HEK293 (cell line): Measurements from ENCODE around the gene LDLRAP1.

Experiments
- CTCF ChIA-PET: fragments of 350-600 bp; formaldehyde crosslinking; extraction: SDS; loops from one replicate; lab custom pipeline; 2021; ENCODE audit warnings: antibody characterized with exemption; lab: Yijun Ruan, JAX
- POLR2A ChIA-PET: fragments of 300-600 bp; formaldehyde crosslinking; extraction: SDS; loops from one replicate; lab custom pipeline; 2020; ENCODE audit warnings: antibody characterized with exemption, inconsistent platforms; lab: Yijun Ruan, JAX
- H3K27ac ChIP-seq: fragments of 200-500 bp; sonication (Bioruptor generic); 2 replicates; pipeline ENCODE4 v1.5.1; 2014; ENCODE audit warnings: low read depth, low read length, control low read depth, inconsistent platforms; ENCODE audit errors: extremely low read depth
- H3K36me3 ChIP-seq, 2 experiments: fragments of 200-500 bp in 1 of 2; sonication (Bioruptor generic) in 1 of 2; 1 replicate in 1 of 2; 2 replicates in 1 of 2; pipeline ENCODE4 v1.5.1; 2014 to 2017; ENCODE audit warnings: inconsistent platforms in 2 of 2, low read length in 2 of 2; ENCODE audit not compliant: control insufficient read depth in 2 of 2, insufficient read depth in 1 of 2
- H3K4me1 ChIP-seq: fragments of 200-500 bp; sonication (Bioruptor generic); 2 replicates; pipeline ENCODE4 v1.5.1; 2014; ENCODE audit warnings: mild to moderate bottlenecking, low read length, inconsistent platforms; ENCODE audit not compliant: control insufficient read depth, insufficient read depth
- H3K4me3 ChIP-seq: 2 replicates; pipeline ENCODE4 v1.5.1; 2011; ENCODE audit warnings: low read depth, mild to moderate bottlenecking, control low read depth, low read length, moderate library complexity
- H3K9me3 ChIP-seq: fragments of 200-500 bp; sonication (Bioruptor generic); 2 replicates; pipeline ENCODE4 v1.5.1; 2014; ENCODE audit warnings: low read depth, low read length, inconsistent platforms; ENCODE audit not compliant: control insufficient read depth, insufficient read depth
- CTCF ChIP-seq: fragments of 450-650 bp; formaldehyde crosslinking; IDR thresholded peaks from 2 replicates; pipeline ENCODE4 v1.5.1; 2016; ENCODE audit warnings: missing biosample characterization, missing genetic modification characterization
- OVOL3 ChIP-seq: fragments of 450-650 bp; formaldehyde crosslinking; IDR thresholded peaks from 2 replicates; pipeline ENCODE4 v1.5.1; 2016; ENCODE audit warnings: missing biosample characterization, missing genetic modification characterization
- REPIN1 ChIP-seq: fragments of 450-650 bp; formaldehyde crosslinking; IDR thresholded peaks from 2 replicates; pipeline ENCODE4 v1.5.1; 2017; ENCODE audit warnings: missing biosample characterization, missing genetic modification characterization, low read depth
- ZBTB1 ChIP-seq: fragments of 450-650 bp; formaldehyde crosslinking; IDR thresholded peaks from 2 replicates; pipeline ENCODE4 v1.5.1; 2016; ENCODE audit warnings: missing biosample characterization, missing genetic modification characterization
- ZBTB26 ChIP-seq: fragments of 450-650 bp; formaldehyde crosslinking; optimal IDR thresholded peaks from 2 replicates; pipeline ENCODE3; 2016; ENCODE audit warnings: missing biosample characterization, mild to moderate bottlenecking, missing genetic modification characterization
- ZIC2 ChIP-seq: fragments of 450-650 bp; formaldehyde crosslinking; IDR thresholded peaks from 2 replicates; pipeline ENCODE4 v1.5.1; 2016; ENCODE audit warnings: missing biosample characterization, missing genetic modification characterization
- ZNF121 ChIP-seq: fragments of 450-650 bp; formaldehyde crosslinking; IDR thresholded peaks from 2 replicates; pipeline ENCODE4 v1.5.1; 2016; ENCODE audit warnings: missing biosample characterization, missing genetic modification characterization
- ZNF354C ChIP-seq: fragments of 450-650 bp; formaldehyde crosslinking; IDR thresholded peaks from 2 replicates; pipeline ENCODE4 v1.5.1; 2016; ENCODE audit warnings: missing biosample characterization, missing genetic modification characterization, low read depth, borderline replicate concordance
- ZNF416 ChIP-seq: fragments of 450-650 bp; formaldehyde crosslinking; IDR thresholded peaks from 2 replicates; pipeline ENCODE4 v1.5.1; 2016; ENCODE audit warnings: missing biosample characterization, missing genetic modification characterization
- ZNF529 ChIP-seq: fragments of 450-650 bp; formaldehyde crosslinking; IDR thresholded peaks from 2 replicates; pipeline ENCODE4 v1.5.1; 2017; ENCODE audit warnings: missing genetic modification characterization, missing biosample characterization; ENCODE audit not compliant: insufficient replicate concordance
- ZNF548 ChIP-seq: fragments of 450-650 bp; formaldehyde crosslinking; IDR thresholded peaks from 2 replicates; pipeline ENCODE4 v1.5.1; 2016; ENCODE audit warnings: missing biosample characterization, missing genetic modification characterization
- ZNF571 ChIP-seq: fragments of 450-650 bp; formaldehyde crosslinking; IDR thresholded peaks from 2 replicates; pipeline ENCODE4 v1.5.0; 2017; ENCODE audit warnings: missing biosample characterization, missing genetic modification characterization
- ZNF585B ChIP-seq: fragments of 450-650 bp; formaldehyde crosslinking; IDR thresholded peaks from 2 replicates; pipeline ENCODE4 v1.5.1; 2016; ENCODE audit warnings: missing biosample characterization, missing genetic modification characterization
- ZNF596 ChIP-seq: fragments of 450-650 bp; IDR thresholded peaks from 2 replicates; pipeline ENCODE4 v1.5.0; 2018; ENCODE audit warnings: missing biosample characterization, mild to moderate bottlenecking, missing genetic modification characterization, moderate library complexity
- ZNF623 ChIP-seq: fragments of 450-650 bp; formaldehyde crosslinking; IDR thresholded peaks from 2 replicates; pipeline ENCODE4 v1.5.1; 2016; ENCODE audit warnings: missing biosample characterization, missing genetic modification characterization
- ZNF626 ChIP-seq: fragments of 450-650 bp; sonication (Bioruptor Pico); formaldehyde crosslinking; IDR thresholded peaks from 2 replicates; pipeline ENCODE4 v1.5.1; 2018; ENCODE audit warnings: missing biosample characterization, missing genetic modification characterization, inconsistent platforms
- ZNF654 ChIP-seq: fragments of 450-650 bp; formaldehyde crosslinking; IDR thresholded peaks from 2 replicates; pipeline ENCODE4 v1.5.1; 2016; ENCODE audit warnings: low read depth, missing biosample characterization, missing genetic modification characterization
- ZNF660 ChIP-seq: fragments of 450-650 bp; IDR thresholded peaks from 2 replicates; pipeline ENCODE4 v1.5.1; 2018; ENCODE audit warnings: missing biosample characterization, mild to moderate bottlenecking, missing genetic modification characterization
- ZNF837 ChIP-seq: fragments of 450-650 bp; formaldehyde crosslinking; IDR thresholded peaks from 2 replicates; pipeline ENCODE4 v1.5.1; 2016; ENCODE audit warnings: missing biosample characterization, missing genetic modification characterization
- ZSCAN4 ChIP-seq: fragments of 450-650 bp; formaldehyde crosslinking; IDR thresholded peaks from 2 replicates; pipeline ENCODE4 v1.5.1; 2017; ENCODE audit warnings: missing biosample characterization, missing genetic modification characterization
- TF ChIP-seq, protein P1 (sequence below): fragments of 450-650 bp; formaldehyde crosslinking; IDR thresholded peaks from 2 replicates; pipeline ENCODE4 v1.5.1; 2016; ENCODE audit warnings: missing biosample characterization, missing genetic modification characterization
- TF ChIP-seq, protein P2 (sequence below): fragments of 450-650 bp; formaldehyde crosslinking; IDR thresholded peaks from 2 replicates; pipeline ENCODE4 v1.5.1; 2016; ENCODE audit warnings: missing biosample characterization, missing genetic modification characterization
- TF ChIP-seq, protein P3 (sequence below): fragments of 450-650 bp; formaldehyde crosslinking; IDR thresholded peaks from 2 replicates; pipeline ENCODE4 v1.5.1; 2016; ENCODE audit warnings: missing biosample characterization, missing genetic modification characterization

The LDLRAP1 gene

DNA sequence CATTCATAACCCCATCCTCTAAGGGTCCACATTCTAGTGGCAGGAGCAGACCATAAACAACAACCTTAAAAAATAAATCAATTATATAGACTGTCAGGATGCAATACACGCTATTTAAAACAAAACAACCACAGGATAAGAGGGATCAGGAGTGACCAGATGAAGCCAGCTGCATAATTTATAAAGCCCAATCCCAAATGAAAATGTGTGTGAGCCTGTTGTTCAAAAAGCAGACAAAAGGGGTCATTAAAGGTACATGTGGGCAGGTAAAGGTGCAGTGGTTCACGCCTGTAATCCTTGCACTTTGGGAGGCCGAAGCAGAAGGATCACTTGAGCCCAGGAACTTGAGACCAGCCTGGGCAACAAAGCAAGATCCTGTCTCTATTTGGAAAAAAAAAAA lies 10.4 kb upstream of the LDLRAP1 start:
- no peaks in the 10 kb centered on the region for H3K9me3 ChIP-seq
- no peaks in the 10 kb centered on the region for H3K36me3 ChIP-seq
- no peak overlapping the region for H3K4me3 ChIP-seq
- H3K27ac ChIP-seq: no peak overlapping the region
- CTCF ChIA-PET: interaction anchor here (0.6 to 0.8 kb wide), 2 partner anchors 12 to 46 kb away, joined by 3 to 4 read pairs; no protein-coding TSS in a partner anchor
- no peaks in the 10 kb centered on the region for H3K4me1 ChIP-seq
- POLR2A ChIA-PET: no interaction called here
- TF ChIP-seq, protein P1, sequence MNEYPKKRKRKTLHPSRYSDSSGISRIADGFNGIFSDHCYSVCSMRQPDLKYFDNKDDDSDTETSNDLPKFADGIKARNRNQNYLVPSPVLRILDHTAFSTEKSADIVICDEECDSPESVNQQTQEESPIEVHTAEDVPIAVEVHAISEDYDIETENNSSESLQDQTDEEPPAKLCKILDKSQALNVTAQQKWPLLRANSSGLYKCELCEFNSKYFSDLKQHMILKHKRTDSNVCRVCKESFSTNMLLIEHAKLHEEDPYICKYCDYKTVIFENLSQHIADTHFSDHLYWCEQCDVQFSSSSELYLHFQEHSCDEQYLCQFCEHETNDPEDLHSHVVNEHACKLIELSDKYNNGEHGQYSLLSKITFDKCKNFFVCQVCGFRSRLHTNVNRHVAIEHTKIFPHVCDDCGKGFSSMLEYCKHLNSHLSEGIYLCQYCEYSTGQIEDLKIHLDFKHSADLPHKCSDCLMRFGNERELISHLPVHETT: no peak
- TF ChIP-seq ZNF837 (tag by site-specific recombination): no peak
- TF ChIP-seq ZNF654 (tag by site-specific recombination): no peak
- TF ChIP-seq ZNF354C: no peak
- no peak for TF ChIP-seq ZNF626 (tag by site-specific recombination)
- TF ChIP-seq REPIN1 (tag by site-specific recombination): no peak

- TF ChIP-seq ZNF416 (no peak), OVOL3 (tag by site-specific recombination) (no peak), ZBTB1 (tag by site-specific recombination) (no peak), ZNF626 (tag by site-specific recombination) (no peak), ZIC2 (no peak), ZNF660 (no peak), ZNF596 (tag by site-specific recombination) (no peak), CTCF (tag by site-specific recombination) (no peak), ZSCAN4 (tag by site-specific recombination) (no peak), ZNF529 (tag by site-specific recombination) (no peak), ZNF571 (tag by site-specific recombination) (no peak), ZNF121 (no peak), ZNF623 (tag by site-specific recombination) (no peak), ZNF548 (tag by site-specific recombination) (no peak), ZBTB26 (tag by site-specific recombination) (no peak), ZNF585B (no peak)
- TF ChIP-seq, protein P2, sequence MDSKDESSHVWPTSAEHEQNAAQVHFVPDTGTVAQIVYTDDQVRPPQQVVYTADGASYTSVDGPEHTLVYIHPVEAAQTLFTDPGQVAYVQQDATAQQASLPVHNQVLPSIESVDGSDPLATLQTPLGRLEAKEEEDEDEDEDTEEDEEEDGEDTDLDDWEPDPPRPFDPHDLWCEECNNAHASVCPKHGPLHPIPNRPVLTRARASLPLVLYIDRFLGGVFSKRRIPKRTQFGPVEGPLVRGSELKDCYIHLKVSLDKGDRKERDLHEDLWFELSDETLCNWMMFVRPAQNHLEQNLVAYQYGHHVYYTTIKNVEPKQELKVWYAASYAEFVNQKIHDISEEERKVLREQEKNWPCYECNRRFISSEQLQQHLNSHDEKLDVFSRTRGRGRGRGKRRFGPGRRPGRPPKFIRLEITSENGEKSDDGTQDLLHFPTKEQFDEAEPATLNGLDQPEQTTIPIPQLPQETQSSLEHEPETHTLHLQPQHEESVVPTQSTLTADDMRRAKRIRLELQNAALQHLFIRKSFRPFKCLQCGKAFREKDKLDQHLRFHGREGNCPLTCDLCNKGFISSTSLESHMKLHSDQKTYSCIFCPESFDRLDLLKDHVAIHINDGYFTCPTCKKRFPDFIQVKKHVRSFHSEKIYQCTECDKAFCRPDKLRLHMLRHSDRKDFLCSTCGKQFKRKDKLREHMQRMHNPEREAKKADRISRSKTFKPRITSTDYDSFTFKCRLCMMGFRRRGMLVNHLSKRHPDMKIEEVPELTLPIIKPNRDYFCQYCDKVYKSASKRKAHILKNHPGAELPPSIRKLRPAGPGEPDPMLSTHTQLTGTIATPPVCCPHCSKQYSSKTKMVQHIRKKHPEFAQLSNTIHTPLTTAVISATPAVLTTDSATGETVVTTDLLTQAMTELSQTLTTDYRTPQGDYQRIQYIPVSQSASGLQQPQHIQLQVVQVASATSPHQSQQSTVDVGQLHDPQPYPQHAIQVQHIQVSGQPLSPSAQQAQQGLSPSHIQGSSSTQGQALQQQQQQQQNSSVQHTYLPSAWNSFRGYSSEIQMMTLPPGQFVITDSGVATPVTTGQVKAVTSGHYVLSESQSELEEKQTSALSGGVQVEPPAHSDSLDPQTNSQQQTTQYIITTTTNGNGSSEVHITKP (tag by site-specific recombination): no peak
- TF ChIP-seq, protein P3, sequence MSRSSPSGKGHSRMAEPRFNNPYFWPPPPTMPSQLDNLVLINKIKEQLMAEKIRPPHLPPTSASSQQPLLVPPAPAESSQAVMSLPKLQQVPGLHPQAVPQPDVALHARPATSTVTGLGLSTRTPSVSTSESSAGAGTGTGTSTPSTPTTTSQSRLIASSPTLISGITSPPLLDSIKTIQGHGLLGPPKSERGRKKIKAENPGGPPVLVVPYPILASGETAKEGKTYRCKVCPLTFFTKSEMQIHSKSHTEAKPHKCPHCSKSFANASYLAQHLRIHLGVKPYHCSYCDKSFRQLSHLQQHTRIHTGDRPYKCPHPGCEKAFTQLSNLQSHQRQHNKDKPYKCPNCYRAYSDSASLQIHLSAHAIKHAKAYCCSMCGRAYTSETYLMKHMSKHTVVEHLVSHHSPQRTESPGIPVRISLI (tag by site-specific recombination): no peak
- ChIA-PET POLR2A (no interaction called here), CTCF (interaction anchor here (0.6 to 0.8 kb wide), 2 partner anchors 10 to 13 kb away, joined by 3 to 4 read pairs; no protein-coding TSS in a partner anchor)
- Histone ChIP-seq H3K27ac (no peak overlapping the region), H3K9me3 (no peaks in the 10 kb centered on the region), H3K4me3 (no peak overlapping the region), H3K36me3 (no peaks in the 10 kb centered on the region), H3K4me1 (no peaks in the 10 kb centered on the region)
Measured at GRCh38 chr1:25533775-25534409, 9.5 kb upstream of the LDLRAP1 start.
